Loucy (cell line): ENCODE measurements around the gene PAX3.

Experiments used
- H2AFZ ChIP-seq: fragments of 200-600 bp; sonication (generic); 2 replicates; pipeline ENCODE4 v1.6.0; 2016; ENCODE audit warnings: antibody characterized with exemption, mild to moderate bottlenecking, low read length, moderate library complexity
- H3F3A ChIP-seq: fragments of 200-600 bp; 2 replicates; pipeline ENCODE4 v1.6.0; 2016; ENCODE audit warnings: antibody characterized with exemption, low read depth, mild to moderate bottlenecking
- H3K27me3 ChIP-seq: fragments of 200-600 bp; sonication (generic); 2 replicates; pipeline ENCODE4 v1.6.1; 2014; ENCODE audit warnings: low read length, mild to moderate bottlenecking; ENCODE audit not compliant: insufficient read depth, poor library complexity, severe bottlenecking
- H3K36me3 ChIP-seq: fragments of 200-600 bp; sonication (generic); 2 replicates; pipeline ENCODE4 v1.6.1; 2016; ENCODE audit warnings: low read length; ENCODE audit not compliant: insufficient read depth
- H3K4me1 ChIP-seq: fragments of 200-600 bp; sonication (generic); 2 replicates; pipeline ENCODE4 v1.5.1; 2014; ENCODE audit warnings: low read length, mild to moderate bottlenecking; ENCODE audit not compliant: insufficient read depth, poor library complexity, severe bottlenecking
- H3K4me2 ChIP-seq: fragments of 200-600 bp; sonication (generic); 2 replicates; pipeline ENCODE4 v1.6.0; 2014; ENCODE audit warnings: antibody characterized with exemption, low read length, low read depth, mild to moderate bottlenecking; ENCODE audit not compliant: poor library complexity, severe bottlenecking
- H3K4me3 ChIP-seq: fragments of 200-600 bp; sonication (generic); 2 replicates; pipeline ENCODE4 v1.5.1; 2014; ENCODE audit warnings: low read length, mild to moderate bottlenecking, mixed read lengths; ENCODE audit not compliant: poor library complexity, severe bottlenecking
- H3K79me2 ChIP-seq: fragments of 200-600 bp; sonication (generic); 2 replicates; pipeline ENCODE4 v1.6.1; 2014; ENCODE audit warnings: low read length; ENCODE audit not compliant: insufficient read depth
- H3K9ac ChIP-seq: fragments of 200-600 bp; sonication (generic); 2 replicates; pipeline ENCODE4 v1.6.0; 2014; ENCODE audit warnings: mild to moderate bottlenecking, low read depth, low read length, moderate library complexity; ENCODE audit not compliant: poor library complexity, severe bottlenecking
- H3K9me2 ChIP-seq: fragments of 200-600 bp; sonication (generic); replicated peaks from 2 replicates; pipeline ENCODE4 v1.6.1; 2016; ENCODE audit warnings: low read depth, low read length, mixed read lengths
- H3K9me3 ChIP-seq: fragments of 200-600 bp; sonication (generic); 2 replicates; pipeline ENCODE4 v1.6.1; 2014; ENCODE audit warnings: mild to moderate bottlenecking, antibody characterized with exemption, low read length, low read depth; ENCODE audit not compliant: insufficient read depth
- H4K20me1 ChIP-seq: fragments of 200-600 bp; sonication (generic); 2 replicates; pipeline ENCODE4 v1.6.0; 2014; ENCODE audit warnings: antibody characterized with exemption, low read length, mild to moderate bottlenecking; ENCODE audit not compliant: insufficient read depth, poor library complexity, severe bottlenecking
- CTCF ChIP-seq: fragments of 200-600 bp; sonication (generic); conservative IDR thresholded peaks from 2 replicates; pipeline ENCODE4 v1.5.1; 2014; ENCODE audit warnings: mild to moderate bottlenecking, antibody characterized with exemption, low read length
- EZH2phosphoT487 ChIP-seq: fragments of 200-600 bp; IDR thresholded peaks from 2 replicates; pipeline ENCODE4 v1.6.1; 2018; ENCODE audit warnings: antibody characterized with exemption, mild to moderate bottlenecking, moderate library complexity, borderline replicate concordance

PAX3 gene

GRCh38 chr2:222307978-222308730 lies 9.4 kb upstream of the PAX3 start:
- H3K4me3 ChIP-seq = no peak overlapping the region
- TF ChIP-seq CTCF = no peak
- no peak for TF ChIP-seq EZH2phosphoT487
- no peaks in the 10 kb centered on the region for H3K36me3 ChIP-seq
- no peaks in the 10 kb centered on the region for H3K27me3 ChIP-seq
- H2AFZ ChIP-seq = no peak overlapping the region
- no peaks in the 10 kb centered on the region for H3K9me2 ChIP-seq
- H3K4me2 ChIP-seq = no peak overlapping the region
- no peaks in the 10 kb centered on the region for H3F3A ChIP-seq
- no peaks in the 10 kb centered on the region for H4K20me1 ChIP-seq
- H3K9me3 ChIP-seq = peaks cover 3% of the 10 kb centered on the region; the same call in 1 of the 2 replicates
- H3K9ac ChIP-seq = no peak overlapping the region
- H3K79me2 ChIP-seq = no peaks in the 10 kb centered on the region
- no peaks in the 10 kb centered on the region for H3K4me1 ChIP-seq

- H3K9me3 ChIP-seq = peaks cover 3% of the 10 kb centered on the region; the same call in 1 of the 2 replicates
- no peaks in the 10 kb centered on the region for H3K4me1 ChIP-seq
- no peaks in the 10 kb centered on the region for H3K27me3 ChIP-seq
- no peaks in the 10 kb centered on the region for H3K79me2 ChIP-seq
- H3K4me3 ChIP-seq = no peak overlapping the region
- H4K20me1 ChIP-seq = no peaks in the 10 kb centered on the region
- H3K4me2 ChIP-seq = no peak overlapping the region
- no peaks in the 10 kb centered on the region for H3K9me2 ChIP-seq
- H3K36me3 ChIP-seq = no peaks in the 10 kb centered on the region
- no peak for TF ChIP-seq CTCF
- no peak for TF ChIP-seq EZH2phosphoT487
- H2AFZ ChIP-seq = no peak overlapping the region
- no peaks in the 10 kb centered on the region for H3F3A ChIP-seq
- H3K9ac ChIP-seq = no peak overlapping the region
Observed at GRCh38 chr2:222307143-222307756, 8.5 kb upstream of the PAX3 start.

GRCh38 chr2:222306393-222307142 lies 7.8 kb upstream of the PAX3 start:
- Histone ChIP-seq H3F3A (no peaks in the 10 kb centered on the region), H3K9ac (no peak overlapping the region), H3K4me2 (no peak overlapping the region), H3K79me2 (no peaks in the 10 kb centered on the region), H3K4me3 (no peak overlapping the region), H2AFZ (no peak overlapping the region), H3K36me3 (no peaks in the 10 kb centered on the region), H3K27me3 (no peaks in the 10 kb centered on the region), H3K9me2 (no peaks in the 10 kb centered on the region), H3K4me1 (no peaks in the 10 kb centered on the region), H3K9me3 (peaks cover 3% of the 10 kb centered on the region; the same call in 1 of the 2 replicates), H4K20me1 (no peaks in the 10 kb centered on the region)
- TF ChIP-seq EZH2phosphoT487 = no peak
- no peak for TF ChIP-seq CTCF
